GM19455 (cell line): Measurements from ENCODE around the gene TAS2R16.

ENCODE experiments used
- ATAC-seq: cut with Tn5 transposase; IDR thresholded peaks from one replicate; pipeline ENCODE4 v1.9.1; 2021; ENCODE audit not compliant: unreplicated experiment

The TAS2R16 gene, protein sequence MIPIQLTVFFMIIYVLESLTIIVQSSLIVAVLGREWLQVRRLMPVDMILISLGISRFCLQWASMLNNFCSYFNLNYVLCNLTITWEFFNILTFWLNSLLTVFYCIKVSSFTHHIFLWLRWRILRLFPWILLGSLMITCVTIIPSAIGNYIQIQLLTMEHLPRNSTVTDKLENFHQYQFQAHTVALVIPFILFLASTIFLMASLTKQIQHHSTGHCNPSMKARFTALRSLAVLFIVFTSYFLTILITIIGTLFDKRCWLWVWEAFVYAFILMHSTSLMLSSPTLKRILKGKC

DNA sequence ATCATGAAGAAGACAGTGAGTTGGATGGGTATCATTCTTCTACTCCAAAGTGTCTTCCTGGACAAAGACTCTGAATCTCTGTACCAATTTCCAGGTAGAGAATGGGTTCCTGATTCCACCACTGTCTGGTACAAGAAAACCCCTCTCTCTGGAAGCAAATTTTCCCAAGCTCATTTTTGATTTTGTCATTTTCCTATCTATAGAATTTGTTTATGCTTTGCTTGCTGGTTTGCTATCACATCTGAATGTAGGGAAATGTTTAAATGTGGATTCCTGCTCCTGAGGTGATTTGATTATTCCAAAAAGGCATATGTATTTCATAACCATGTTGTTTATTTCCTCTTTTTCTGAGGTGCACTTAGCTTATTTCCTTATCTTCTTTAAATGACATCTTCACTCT is at the start of gene TAS2R16:
Gene TAS2R16, minus strand, starts transcription at position 101 of the 400 bp plus-strand sequence. Its CDS starts 66 bp downstream, at position 35.
- no peak for ATAC-seq

DNA sequence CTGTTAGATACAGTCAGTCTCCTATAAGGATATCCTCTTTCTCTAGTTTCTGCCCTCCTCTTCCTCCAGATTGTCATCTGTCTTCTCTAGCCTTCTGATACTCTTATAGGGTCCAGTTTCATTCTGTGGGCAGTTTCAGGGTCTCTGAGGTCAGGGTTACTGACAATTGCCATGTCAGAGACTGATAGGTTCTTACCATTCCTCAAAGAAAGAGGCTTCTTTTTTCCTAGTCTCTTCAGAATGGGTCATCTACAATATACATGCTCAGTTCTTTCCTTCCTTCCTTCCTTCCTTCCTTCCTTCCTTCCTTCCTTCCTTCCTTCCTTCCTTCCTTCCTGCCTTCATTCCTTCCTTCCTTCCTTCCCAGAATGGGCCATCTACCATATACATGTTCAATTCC is 48.1 kb upstream of the TAS2R16 start:
- no peak for ATAC-seq

DNA sequence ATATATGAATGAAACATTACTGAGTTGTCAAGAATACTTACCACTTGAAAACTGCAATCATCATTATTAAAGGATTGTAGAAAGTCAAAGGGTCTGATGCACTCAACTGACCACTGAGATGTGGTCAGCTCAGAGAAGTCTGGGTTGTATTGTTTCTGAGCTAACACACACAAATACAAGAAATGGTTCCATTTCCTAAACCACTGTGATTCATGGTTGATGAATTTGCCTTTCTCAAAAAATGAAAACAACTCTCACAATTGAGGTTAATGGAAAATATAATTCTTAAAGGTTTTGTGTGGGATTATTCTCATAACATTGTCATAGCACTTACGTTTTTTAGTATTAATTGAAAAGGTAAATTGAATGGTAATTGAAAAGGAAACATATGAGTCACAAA is 45.6 kb upstream of the TAS2R16 start:
- ATAC-seq: no peak

DNA sequence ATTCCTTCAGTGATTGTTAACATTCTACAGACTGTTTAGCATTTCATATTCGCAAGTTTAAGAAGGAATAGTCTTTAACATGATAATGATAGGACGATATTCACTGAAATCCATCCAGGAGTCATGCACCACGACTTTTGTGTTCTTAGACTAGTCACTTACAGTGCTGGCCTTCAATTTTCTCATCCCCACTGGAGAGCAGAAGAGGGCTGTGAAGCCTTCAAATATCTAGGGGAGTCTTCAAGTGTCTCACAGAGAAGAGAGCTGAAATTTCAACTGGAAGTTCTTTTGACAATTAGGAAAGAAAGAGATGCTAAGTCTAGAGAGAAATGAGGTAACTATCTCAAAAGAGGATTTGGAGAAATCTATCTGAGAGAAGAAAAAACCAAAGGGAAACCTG is 43.8 kb upstream of the TAS2R16 start:
- ATAC-seq: no peak

DNA sequence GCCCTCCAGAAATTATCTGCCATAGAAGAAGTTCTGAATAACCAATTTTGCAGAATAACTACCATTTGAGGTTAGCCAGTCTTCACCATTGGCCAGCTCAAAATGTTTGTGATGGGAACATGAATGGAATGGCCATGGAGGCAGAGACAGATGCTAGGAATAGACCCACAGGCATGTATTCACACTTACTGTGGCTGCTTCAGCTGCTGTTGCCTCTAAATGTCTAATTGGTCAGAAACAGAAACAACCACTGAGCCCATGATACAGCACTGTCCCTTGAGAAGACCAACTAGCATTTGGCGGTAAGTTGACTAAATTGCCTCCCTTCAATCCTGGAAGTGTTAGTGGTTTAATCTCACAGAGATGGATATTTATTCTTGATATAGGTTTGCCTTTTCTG is 38.6 kb upstream of the TAS2R16 start:
- ATAC-seq: no peak

DNA sequence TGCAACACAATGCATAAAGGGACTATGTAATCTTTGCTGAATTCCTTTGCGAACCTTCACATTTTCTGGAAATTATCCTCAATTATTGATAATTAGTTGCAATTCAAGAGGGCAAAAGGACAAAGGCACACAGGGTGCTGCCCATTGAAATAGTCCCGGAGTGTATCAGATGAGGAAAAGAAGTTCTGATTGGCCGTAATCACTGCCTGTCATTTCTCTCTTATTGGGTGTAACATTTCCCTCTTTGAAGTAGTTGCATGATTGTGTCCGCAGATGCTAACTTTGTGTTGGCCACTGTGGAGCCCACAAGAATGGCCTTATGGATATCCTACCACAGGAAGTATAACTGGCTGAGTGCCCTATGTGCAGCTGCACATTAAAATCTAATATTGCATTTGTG is 35.1 kb upstream of the TAS2R16 start:
- ATAC-seq: no peak

DNA sequence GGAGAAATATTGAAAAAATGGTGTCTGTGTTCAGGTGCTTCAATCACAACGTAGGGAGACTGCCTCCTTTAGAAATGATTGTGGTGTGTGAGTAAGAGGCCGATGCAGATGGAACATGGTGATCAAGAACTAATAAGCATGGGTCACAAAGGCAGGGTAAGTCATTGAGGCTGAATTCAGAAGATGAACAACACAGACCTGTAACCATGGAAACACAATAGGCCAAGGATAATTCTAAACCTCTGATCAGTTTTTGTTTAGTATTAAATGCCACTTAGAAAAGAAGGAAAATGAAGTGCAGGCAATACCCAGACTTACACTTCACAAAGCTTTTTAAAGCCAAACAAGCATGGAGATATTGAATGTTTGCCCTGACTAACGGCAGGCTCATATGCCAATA is 32.8 kb upstream of the TAS2R16 start:
- ATAC-seq: no peak

DNA sequence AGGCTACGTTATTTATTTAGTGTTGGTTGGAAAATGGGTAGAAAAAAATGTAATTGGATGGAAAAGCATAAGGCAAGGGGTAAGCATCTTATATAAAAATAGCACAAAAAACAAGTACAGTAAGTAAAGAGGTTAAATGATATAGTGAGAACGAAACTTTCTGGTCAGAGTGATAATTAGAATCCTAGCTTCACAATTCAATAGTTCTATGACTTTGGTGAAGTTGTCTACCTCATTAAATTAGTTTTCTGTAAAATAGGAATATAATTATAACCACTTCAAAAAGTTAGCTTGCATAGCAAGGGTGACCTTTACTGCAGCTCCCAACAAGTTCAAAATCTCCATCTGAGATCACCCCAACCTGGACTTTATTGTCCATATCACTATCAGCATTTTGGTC is 30.8 kb upstream of the TAS2R16 start:
- no peak for ATAC-seq

DNA sequence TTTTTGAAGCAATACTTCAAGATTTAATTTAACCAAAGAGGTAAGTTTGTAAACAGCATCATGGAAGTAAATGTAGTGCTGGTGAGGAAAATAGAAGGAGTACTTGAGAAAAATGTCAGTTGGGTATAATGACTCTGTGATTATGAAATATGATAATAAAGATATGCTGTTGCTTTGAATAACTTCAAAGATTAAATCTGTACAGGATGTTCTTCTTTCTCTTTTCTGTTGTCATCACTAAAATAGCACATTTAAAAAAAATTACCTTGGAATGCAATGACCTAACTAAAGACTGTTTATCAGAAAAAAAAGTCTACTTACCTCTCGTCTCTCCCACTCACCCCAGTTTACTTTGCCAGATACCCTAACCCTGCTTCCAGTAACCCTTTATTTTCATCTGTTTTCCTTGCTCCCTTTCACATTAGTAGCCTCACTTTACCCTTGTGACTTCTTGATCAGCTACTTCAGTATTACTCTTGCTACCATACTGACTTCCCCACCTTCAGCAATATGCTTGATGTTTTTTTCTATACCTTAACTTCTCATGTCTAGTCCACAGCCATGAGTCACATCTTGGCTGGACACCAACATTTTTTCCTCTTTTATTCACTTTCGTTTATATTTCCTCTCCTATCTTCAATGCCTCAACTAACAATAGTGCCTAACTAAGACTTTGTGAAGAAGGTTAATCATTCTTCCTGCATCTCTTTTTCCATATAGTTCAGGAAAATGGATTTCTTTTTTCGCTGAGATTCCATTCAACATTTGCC is 29.7 kb upstream of the TAS2R16 start:
- no peak for ATAC-seq

DNA sequence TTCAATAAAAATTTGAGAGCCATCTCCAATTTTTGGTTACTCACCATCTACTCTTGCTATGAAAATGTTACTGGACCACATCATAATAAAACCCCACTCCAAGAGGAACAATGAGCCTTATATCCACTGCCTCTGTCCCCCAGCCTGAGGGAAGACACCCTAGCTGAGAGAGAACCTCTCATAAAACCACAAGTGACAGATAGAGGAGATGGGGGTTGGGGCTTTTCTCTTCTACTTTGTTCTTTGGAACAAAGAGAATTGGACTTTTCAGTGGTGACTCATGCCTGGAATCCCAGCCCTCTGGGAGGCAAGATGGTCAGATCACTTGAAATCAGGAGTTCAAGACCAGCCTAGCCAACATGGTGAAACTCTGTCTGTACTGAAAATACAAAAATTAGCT is 27.6 kb upstream of the TAS2R16 start:
- ATAC-seq: no peak

DNA sequence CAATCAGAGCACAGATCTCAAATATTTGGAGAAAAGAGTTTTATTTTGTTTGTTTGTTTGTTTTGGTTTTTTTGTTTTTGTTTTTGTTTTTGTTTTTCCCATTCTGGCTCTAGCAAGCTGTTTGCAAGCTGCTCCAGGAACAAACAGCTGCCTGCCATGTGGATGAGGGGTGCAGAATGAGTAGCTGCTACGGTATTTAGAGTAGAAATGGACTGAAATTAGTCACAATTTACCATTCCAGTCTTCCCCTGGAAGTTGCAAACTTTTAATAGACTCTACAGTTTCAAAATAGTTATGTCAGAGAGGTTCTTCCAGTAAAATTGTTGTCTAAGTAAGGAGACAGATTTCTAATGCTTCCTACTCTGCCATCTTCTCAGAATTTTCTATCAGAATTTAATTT is 27.1 kb upstream of the TAS2R16 start:
- ATAC-seq: no peak

DNA sequence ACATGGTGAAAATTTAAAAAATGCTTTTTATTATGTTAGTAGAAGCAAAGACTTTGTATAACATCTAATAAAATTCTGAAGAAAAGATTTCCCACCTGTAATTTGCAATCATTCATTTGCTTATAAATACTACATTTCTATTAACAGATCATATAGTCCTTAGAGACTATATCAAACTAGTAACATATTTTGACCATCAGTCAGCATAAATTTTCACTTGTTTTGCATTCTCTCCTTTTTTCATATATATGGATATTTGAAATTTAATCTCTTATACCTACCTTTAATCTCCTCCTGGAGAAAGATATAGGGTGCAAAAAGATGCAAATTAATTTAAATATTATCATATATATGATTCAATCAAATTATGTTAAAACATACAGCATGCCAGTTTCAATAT is 16.9 kb upstream of the TAS2R16 start:
- no peak for ATAC-seq

DNA sequence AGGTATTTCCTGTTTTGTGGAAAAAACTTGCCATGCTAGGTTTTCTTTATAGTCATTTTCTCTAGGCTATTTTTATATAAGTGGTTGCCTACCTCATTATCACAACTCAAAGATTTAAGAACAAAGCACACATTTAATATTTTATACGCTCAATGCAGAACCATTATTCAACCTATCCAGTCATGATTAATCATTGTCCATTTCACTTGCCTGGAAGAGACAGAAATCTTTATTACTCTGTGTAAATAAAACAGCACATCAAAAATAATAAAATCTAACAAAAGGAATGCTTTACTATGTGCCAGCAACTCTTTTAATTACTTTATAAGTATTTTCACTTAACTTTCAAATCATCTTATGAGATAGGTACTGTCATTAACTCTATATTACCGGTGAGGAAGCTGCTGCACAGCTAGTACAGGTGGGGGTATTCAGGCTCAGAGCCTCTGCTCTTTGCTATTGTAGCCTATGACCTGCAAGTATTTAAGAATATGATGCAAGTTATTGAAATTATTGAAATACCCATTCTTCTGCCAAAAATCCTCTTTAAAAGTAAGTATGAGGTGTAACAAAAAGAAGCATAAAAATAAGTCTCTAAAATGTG is 16.4 kb upstream of the TAS2R16 start:
- no peak for ATAC-seq

DNA sequence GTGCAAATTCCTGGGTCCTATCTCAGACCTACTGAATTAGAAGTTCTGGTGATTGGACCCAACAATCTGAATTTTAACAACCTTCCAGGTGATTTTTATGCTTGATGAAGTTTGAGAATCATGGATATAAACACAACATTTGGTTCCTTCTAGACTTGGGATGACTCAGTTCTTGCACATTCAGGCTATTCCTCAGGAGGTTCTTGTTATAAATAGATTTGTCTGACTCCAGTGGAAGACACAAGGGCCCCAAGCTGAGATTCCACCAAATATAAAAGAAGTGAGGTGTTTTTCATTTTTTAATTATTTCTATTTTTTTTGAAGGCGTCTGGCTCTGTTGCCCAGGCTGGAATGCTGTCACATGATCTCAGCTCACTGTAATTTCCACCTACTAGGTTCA is 9.4 kb upstream of the TAS2R16 start:
- ATAC-seq: no peak

DNA sequence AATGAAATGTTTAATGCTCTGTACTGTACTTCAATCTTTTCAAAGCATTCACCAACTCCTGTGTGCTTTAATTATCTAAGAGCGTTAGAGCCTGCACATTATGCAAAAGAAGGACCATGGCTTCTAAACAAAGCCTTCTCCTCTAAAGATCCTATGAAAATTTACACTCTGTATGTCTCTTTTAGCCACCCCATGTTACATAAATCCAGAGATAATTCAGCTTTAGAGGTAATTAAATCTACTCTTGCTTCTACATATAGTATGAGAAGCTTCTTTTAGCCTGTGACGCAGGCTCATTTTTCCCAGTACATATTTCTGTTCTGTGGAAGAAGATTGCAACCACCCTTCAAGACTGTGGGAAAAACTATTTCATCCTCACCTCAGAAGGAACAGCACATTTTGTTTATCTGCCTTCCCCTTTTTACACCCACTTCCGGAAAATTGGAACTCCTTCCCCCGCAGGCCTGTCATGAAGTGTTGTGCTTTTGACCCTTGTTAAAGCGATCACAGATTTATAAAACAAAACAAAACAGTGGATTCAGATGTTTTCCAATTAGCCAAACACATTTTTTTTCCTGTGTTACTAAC is 8.1 kb upstream of the TAS2R16 start:
- no peak for ATAC-seq

DNA sequence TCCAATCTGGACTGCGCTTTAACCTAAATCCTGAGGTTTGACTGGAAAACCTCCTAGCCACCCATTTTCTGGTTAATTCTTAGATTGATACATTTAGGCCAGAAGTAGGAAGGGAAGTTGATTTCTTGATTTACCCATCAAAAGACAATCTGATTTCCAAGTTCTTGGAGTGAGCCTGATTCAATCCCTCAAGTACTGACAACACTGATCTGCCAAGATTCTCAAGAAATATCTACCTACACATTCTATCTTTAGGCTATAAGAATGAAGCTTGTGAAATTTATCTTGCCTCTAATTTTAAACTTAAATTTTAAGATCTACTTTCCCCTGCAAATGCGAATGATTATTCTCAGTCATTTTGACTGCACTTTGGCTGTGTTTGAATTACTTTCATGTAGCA is 5.9 kb downstream of the TAS2R16 start:
- ATAC-seq: no peak

DNA sequence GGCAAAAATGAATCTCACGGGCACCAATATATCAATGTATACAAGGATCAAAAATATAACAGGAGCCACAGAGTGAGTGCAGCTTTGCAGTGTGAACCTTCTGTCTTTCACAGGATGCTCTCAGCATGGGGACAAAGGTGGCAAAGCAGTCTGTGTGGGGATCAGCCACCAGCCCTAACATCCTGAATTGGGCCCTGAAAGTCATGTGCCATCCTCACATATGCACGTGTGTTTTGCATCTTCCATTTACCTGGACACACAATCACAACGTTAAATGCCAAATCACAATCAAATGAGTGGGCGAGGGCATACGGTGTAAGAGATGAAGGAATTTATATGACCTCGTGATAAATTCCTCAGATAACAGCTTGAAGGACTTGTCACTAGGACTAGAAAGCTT is 6.5 kb downstream of the TAS2R16 start:
- no peak for ATAC-seq

DNA sequence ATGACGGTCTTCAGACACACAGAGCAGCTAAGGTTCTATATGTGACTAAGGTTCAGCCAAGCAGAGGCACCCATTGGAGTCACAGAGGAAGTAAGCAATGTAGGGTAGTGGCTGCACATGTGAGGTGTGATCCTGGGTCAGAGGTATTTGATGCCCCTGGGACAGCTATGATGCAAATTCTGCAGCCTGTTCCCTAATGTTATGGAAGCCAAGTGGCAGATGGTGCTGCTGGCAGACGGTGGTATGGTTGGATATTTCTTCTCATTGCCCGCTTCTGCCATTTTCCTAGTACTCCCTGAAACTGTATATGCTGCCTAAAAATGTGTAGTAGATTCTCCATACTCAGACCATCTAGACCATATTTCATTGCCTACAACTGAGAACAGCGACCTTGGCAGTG is 7.2 kb downstream of the TAS2R16 start:
- ATAC-seq: no peak

DNA sequence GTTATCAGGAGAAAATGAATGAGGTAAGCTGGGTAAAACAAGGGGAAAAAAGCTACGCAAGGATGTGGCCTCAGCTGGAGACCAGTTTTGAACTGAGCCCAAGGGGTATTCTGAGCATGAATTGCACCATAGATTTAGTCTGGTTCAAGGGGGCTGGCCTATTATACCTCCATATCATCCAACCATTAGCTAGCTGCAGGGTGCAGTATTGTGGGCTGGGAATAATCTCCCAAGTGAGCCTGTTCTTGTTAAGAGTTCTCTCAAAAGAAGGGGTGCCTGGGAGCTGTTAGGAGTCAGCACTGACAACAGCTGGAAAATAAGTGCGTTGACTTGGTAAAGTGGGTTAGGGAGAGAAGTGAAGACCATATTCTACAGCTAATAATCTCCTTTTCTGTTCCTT is 8.0 kb downstream of the TAS2R16 start:
- ATAC-seq: no peak

DNA sequence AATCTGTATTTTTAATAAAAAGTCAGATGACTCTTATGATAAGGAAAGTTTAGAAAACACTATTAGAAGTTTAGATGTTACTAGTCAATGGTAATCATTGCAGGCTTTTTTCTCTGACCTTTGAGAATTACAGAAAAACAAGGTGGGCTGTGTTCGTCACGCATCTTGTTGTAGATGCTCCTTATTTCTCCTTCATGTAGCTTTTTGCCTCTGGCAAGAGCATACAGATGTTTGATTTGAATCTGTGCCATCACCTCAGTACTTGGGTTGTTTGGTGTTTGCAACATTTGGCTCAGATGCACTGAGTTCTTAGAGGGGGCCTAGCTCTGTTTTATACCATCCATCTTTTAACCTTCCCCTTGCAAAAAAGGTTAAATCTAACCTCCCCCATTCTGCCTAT is 11.5 kb downstream of the TAS2R16 start:
- ATAC-seq: no peak

DNA sequence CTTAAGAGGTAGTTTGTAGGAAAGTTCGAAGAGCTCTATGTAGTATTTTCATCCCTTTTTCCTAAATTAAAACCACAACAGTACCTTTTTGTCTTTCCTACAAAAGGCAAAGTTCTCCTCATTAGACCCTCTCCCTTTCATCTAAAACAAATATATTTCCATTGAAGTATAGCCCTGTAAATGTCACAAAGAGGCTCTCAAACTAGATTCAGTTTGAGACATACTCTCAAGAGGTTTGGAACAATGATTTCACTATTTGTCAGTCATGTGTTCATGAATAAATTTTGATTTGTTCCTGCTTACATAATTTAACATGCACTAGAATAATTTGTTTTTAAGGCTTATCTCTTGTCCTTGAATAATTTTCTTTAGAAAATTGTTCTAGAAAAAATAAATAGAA is 12.2 kb downstream of the TAS2R16 start:
- ATAC-seq: no peak

DNA sequence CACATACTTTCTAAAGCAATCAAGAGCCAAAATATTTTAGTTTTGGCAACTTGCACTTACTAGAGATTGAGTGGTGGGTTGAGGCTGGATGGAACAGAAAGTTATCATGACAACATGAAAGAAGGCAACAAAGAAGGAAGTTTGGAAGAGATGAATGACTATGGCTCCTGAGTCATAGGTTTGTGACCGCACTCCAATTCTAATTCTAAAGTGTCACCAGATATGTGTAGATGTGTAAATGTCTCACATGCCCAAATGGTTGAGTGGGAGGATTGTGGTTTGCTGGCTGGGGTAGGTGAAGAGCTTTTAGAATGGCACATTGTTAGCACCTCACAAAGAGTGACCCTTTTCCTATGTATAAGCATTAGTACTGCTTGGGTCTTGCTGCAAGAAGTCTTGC is 20.2 kb downstream of the TAS2R16 start:
- ATAC-seq: no peak
